Measurements from ENCODE around the gene EPHB6.

Gene EPHB6

DNA sequence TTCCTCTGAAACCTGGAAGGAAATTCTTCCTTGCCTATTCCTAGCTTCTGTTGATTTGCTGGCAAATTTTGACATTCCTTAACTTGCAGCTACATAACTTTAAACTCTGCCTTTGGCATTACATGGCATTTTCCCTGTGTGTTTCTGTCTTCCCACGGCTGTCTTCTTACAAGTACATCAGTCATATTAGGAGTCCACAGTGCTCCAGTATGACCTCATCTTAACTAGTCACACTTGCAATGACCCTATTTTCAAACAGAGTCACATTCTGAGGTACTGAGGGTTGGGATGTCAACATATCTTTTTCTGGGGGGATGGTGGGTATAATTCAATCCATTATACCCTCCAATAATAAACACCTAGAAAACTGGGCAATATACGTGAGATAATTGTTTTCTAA, 37.4 kb upstream of the EPHB6 start:
- Histone ChIP-seq H3K4me3 (ENCODE audit: low read depth, low read length) (no peak overlapping the region), H3K27ac (ENCODE audit: extremely low read depth, low read depth, low read length) (no peak overlapping the region)
- CTCF ChIA-PET, result interaction anchor here (1.0 to 1.1 kb wide), 2 partner anchors 10 to 105 kb away, joined by 5 read pairs; no protein-coding TSS in a partner anchor

GRCh38 chr7:142819530-142819929, 35.3 kb upstream of the EPHB6 start:
- POLR2A ChIA-PET, result no interaction called here

More for the DNA sequence above, 37.4 kb upstream of the EPHB6 start:
- H3K9me3 ChIP-seq (ENCODE audit: control insufficient read depth, insufficient read depth, low read depth, low read length), result no peaks in the 10 kb centered on the region
- POLR2A ChIA-PET, result no interaction called here
- no peaks in the 10 kb centered on the region for H3K36me3 ChIP-seq (ENCODE audit: control insufficient read depth in 2 of 2, insufficient read depth in 1 of 2, low read length in 2 of 2)
- TF ChIP-seq MYNN (tag by site-specific recombination; IDR thresholded peaks at IDR 0.05; ENCODE audit: borderline replicate concordance) (no peak), ZNF324 (tag by site-specific recombination; IDR thresholded peaks at IDR 0.05) (no peak), ZNF510 (tag by site-specific recombination; IDR thresholded peaks at IDR 0.05; ENCODE audit: insufficient replicate concordance) (no peak), ZNF280D (tag by site-specific recombination; IDR thresholded peaks at IDR 0.05) (no peak), ZBTB7A (tag by site-specific recombination; IDR thresholded peaks at IDR 0.05; ENCODE audit: low read depth) (no peak), GLI4 (tag by site-specific recombination; IDR thresholded peaks at IDR 0.05) (no peak), ZNF214 (tag by site-specific recombination; IDR thresholded peaks at IDR 0.05; ENCODE audit: borderline replicate concordance) (no peak), ZNF623 (tag by site-specific recombination; IDR thresholded peaks at IDR 0.05) (no peak), ZNF544 (tag by site-specific recombination; IDR thresholded peaks at IDR 0.05) (no peak), ZNF654 (tag by site-specific recombination; IDR thresholded peaks at IDR 0.05; ENCODE audit: low read depth) (no peak), SP3 (tag by site-specific recombination; IDR thresholded peaks at IDR 0.05) (no peak), ZNF16 (tag by site-specific recombination; IDR thresholded peaks at IDR 0.05; ENCODE audit: low read depth) (no peak)
- no peaks in the 10 kb centered on the region for H3K4me1 ChIP-seq (ENCODE audit: control insufficient read depth, insufficient read depth, low read length)

More at GRCh38 chr7:142819530-142819929, 35.3 kb upstream of the EPHB6 start:
- TF ChIP-seq ZBTB8A (tag by site-specific recombination; IDR thresholded peaks at IDR 0.05), result no peak
- no peak for TF ChIP-seq ZNF510 (tag by site-specific recombination; IDR thresholded peaks at IDR 0.05; ENCODE audit: insufficient replicate concordance)
- TF ChIP-seq ZNF23 (tag by site-specific recombination; IDR thresholded peaks at IDR 0.05; ENCODE audit: borderline replicate concordance), result no peak
- no peak for TF ChIP-seq ZNF514 (tag by site-specific recombination; IDR thresholded peaks at IDR 0.05)
- no peak for TF ChIP-seq ZNF747 (tag by site-specific recombination; IDR thresholded peaks at IDR 0.05)
- no peak for TF ChIP-seq ZNF302 (tag by site-specific recombination; IDR thresholded peaks at IDR 0.05; ENCODE audit: low read depth)
- TF ChIP-seq ZNF433 (tag by site-specific recombination; IDR thresholded peaks at IDR 0.05; ENCODE audit: low read depth), result no peak
- no peak for TF ChIP-seq HOXA7 (CRISPR knock-in tag; IDR thresholded peaks at IDR 0.05; ENCODE audit: borderline replicate concordance)
- no peak for TF ChIP-seq EGR2 (tag by site-specific recombination; IDR thresholded peaks at IDR 0.05; ENCODE audit: low read depth)
- no peak for TF ChIP-seq ZFP37 (tag by site-specific recombination; IDR thresholded peaks at IDR 0.05)
- no peak for TF ChIP-seq MEIS1 (CRISPR knock-in tag; IDR thresholded peaks at IDR 0.05; ENCODE audit: borderline replicate concordance)
- TF ChIP-seq MZF1 (tag by site-specific recombination; IDR thresholded peaks at IDR 0.05; ENCODE audit: borderline replicate concordance), result no peak
- no peak for TF ChIP-seq ZNF624 (tag by site-specific recombination; IDR thresholded peaks at IDR 0.05)
- TF ChIP-seq ZNF169 (tag by site-specific recombination; IDR thresholded peaks at IDR 0.05), result no peak
- TF ChIP-seq, protein P1, sequence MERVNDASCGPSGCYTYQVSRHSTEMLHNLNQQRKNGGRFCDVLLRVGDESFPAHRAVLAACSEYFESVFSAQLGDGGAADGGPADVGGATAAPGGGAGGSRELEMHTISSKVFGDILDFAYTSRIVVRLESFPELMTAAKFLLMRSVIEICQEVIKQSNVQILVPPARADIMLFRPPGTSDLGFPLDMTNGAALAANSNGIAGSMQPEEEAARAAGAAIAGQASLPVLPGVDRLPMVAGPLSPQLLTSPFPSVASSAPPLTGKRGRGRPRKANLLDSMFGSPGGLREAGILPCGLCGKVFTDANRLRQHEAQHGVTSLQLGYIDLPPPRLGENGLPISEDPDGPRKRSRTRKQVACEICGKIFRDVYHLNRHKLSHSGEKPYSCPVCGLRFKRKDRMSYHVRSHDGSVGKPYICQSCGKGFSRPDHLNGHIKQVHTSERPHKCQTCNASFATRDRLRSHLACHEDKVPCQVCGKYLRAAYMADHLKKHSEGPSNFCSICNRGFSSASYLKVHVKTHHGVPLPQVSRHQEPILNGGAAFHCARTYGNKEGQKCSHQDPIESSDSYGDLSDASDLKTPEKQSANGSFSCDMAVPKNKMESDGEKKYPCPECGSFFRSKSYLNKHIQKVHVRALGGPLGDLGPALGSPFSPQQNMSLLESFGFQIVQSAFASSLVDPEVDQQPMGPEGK (tag by site-specific recombination; IDR thresholded peaks at IDR 0.05), result no peak
- no peak for TF ChIP-seq ZNF555 (tag by site-specific recombination; conservative IDR thresholded peaks at IDR 0.05)
- TF ChIP-seq, protein P2, sequence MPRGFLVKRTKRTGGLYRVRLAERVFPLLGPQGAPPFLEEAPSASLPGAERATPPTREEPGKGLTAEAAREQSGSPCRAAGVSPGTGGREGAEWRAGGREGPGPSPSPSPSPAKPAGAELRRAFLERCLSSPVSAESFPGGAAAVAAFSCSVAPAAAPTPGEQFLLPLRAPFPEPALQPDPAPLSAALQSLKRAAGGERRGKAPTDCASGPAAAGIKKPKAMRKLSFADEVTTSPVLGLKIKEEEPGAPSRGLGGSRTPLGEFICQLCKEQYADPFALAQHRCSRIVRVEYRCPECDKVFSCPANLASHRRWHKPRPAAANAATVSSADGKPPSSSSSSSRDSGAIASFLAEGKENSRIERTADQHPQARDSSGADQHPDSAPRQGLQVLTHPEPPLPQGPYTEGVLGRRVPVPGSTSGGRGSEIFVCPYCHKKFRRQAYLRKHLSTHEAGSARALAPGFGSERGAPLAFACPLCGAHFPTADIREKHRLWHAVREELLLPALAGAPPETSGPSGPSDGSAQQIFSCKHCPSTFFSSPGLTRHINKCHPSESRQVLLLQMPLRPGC (tag by site-specific recombination; IDR thresholded peaks at IDR 0.05), result no peak
- no peak for TF ChIP-seq ZNF600 (tag by site-specific recombination; IDR thresholded peaks at IDR 0.05)
- TF ChIP-seq, protein P3, sequence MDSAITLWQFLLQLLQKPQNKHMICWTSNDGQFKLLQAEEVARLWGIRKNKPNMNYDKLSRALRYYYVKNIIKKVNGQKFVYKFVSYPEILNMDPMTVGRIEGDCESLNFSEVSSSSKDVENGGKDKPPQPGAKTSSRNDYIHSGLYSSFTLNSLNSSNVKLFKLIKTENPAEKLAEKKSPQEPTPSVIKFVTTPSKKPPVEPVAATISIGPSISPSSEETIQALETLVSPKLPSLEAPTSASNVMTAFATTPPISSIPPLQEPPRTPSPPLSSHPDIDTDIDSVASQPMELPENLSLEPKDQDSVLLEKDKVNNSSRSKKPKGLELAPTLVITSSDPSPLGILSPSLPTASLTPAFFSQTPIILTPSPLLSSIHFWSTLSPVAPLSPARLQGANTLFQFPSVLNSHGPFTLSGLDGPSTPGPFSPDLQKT (IDR thresholded peaks at IDR 0.05; ENCODE audit: borderline replicate concordance, low read depth, low read length), result no peak
- Histone ChIP-seq H3K9me3 (ENCODE audit: control insufficient read depth, insufficient read depth, low read depth, low read length) (no peaks in the 10 kb centered on the region), H3K36me3 (ENCODE audit: control insufficient read depth in 2 of 2, insufficient read depth in 1 of 2, low read length in 2 of 2) (no peaks in the 10 kb centered on the region), H3K4me1 (ENCODE audit: control insufficient read depth, insufficient read depth, low read length) (no peaks in the 10 kb centered on the region), H3K27ac (ENCODE audit: extremely low read depth, low read depth, low read length) (no peak overlapping the region), H3K4me3 (ENCODE audit: low read depth, low read length) (no peak overlapping the region)
- CTCF ChIA-PET, result interaction anchor here (0.9 kb wide), 1 partner anchor 61 kb away, joined by 3 read pairs; no protein-coding TSS in a partner anchor
